ENCODE data around the gene NOS1AP.

The NOS1AP gene

GRCh38 chr1:162068301-162068700, 1.2 kb upstream of the NOS1AP start:
- Histone ChIP-seq H3K4me3 (ENCODE audit: low read length, poor library complexity, severe bottlenecking) (no peak overlapping the region), H3K4me1 (ENCODE audit: insufficient read depth, low read length, poor library complexity, severe bottlenecking) (peaks cover 28% of the 10 kb centered on the region), H3K9me3 (ENCODE audit: insufficient read depth, low read depth, low read length) (no peaks in the 10 kb centered on the region), H2AFZ (ENCODE audit: low read length) (no peak overlapping the region), H3F3A (ENCODE audit: low read depth) (0 out of 2 replicates have a peak, but pooled peaks cover 6% of the 10 kb centered on the region), H3K36me3 (ENCODE audit: insufficient read depth, low read length) (no peaks in the 10 kb centered on the region), H3K27me3 (ENCODE audit: insufficient read depth, low read length, poor library complexity, severe bottlenecking) (no peaks in the 10 kb centered on the region), H3K79me2 (ENCODE audit: insufficient read depth, low read length) (0 out of 2 replicates have a peak, but pooled peaks cover 5% of the 10 kb centered on the region), H3K9ac (ENCODE audit: low read depth, low read length, poor library complexity, severe bottlenecking) (no peak overlapping the region), H4K20me1 (ENCODE audit: insufficient read depth, low read length, poor library complexity, severe bottlenecking) (no peaks in the 10 kb centered on the region), H3K9me2 (replicated peaks; ENCODE audit: low read depth, low read length) (no peaks in the 10 kb centered on the region), H3K4me2 (ENCODE audit: low read depth, low read length, poor library complexity, severe bottlenecking) (peak overlapping the region; percentile 86)
- TF ChIP-seq CTCF (conservative IDR thresholded peaks at IDR 0.05; ENCODE audit: low read length) (no peak), EZH2phosphoT487 (IDR thresholded peaks at IDR 0.05; ENCODE audit: borderline replicate concordance) (no peak)

GRCh38 chr1:162070094-162070748, 730 bp downstream of the NOS1AP start:
- H3K9me3 ChIP-seq (ENCODE audit: insufficient read depth, low read depth, low read length), result no peaks in the 10 kb centered on the region
- 0 out of 2 replicates have a peak, but pooled peaks cover 6% of the 10 kb centered on the region for H3F3A ChIP-seq (ENCODE audit: low read depth)
- H3K79me2 ChIP-seq (ENCODE audit: insufficient read depth, low read length), result 0 out of 2 replicates have a peak, but pooled peaks cover 5% of the 10 kb centered on the region
- H3K4me2 ChIP-seq (ENCODE audit: low read depth, low read length, poor library complexity, severe bottlenecking), result peak overlapping the region; percentile 69
- H3K36me3 ChIP-seq (ENCODE audit: insufficient read depth, low read length), result no peaks in the 10 kb centered on the region
- H3K9me2 ChIP-seq (replicated peaks; ENCODE audit: low read depth, low read length), result no peaks in the 10 kb centered on the region
- peaks cover 28% of the 10 kb centered on the region for H3K4me1 ChIP-seq (ENCODE audit: insufficient read depth, low read length, poor library complexity, severe bottlenecking)
- H2AFZ ChIP-seq (ENCODE audit: low read length), result peak overlapping the region; percentile 63
- peak overlapping the region; percentile 68 for H3K9ac ChIP-seq (ENCODE audit: low read depth, low read length, poor library complexity, severe bottlenecking)
- H3K27me3 ChIP-seq (ENCODE audit: insufficient read depth, low read length, poor library complexity, severe bottlenecking), result no peaks in the 10 kb centered on the region
- TF ChIP-seq CTCF (conservative IDR thresholded peaks at IDR 0.05; ENCODE audit: low read length), result no peak
- TF ChIP-seq EZH2phosphoT487 (IDR thresholded peaks at IDR 0.05; ENCODE audit: borderline replicate concordance), result no peak
- H3K4me3 ChIP-seq (ENCODE audit: low read length, poor library complexity, severe bottlenecking), result peak overlapping the region; percentile 85
- H4K20me1 ChIP-seq (ENCODE audit: insufficient read depth, low read length, poor library complexity, severe bottlenecking), result no peaks in the 10 kb centered on the region

- TF ChIP-seq EZH2phosphoT487 (IDR thresholded peaks at IDR 0.05; ENCODE audit: borderline replicate concordance), result no peak
- TF ChIP-seq CTCF (conservative IDR thresholded peaks at IDR 0.05; ENCODE audit: low read length), result no peak
- H3K4me1 ChIP-seq (ENCODE audit: insufficient read depth, low read length, poor library complexity, severe bottlenecking), result peaks cover 28% of the 10 kb centered on the region
- H3F3A ChIP-seq (ENCODE audit: low read depth), result 0 out of 2 replicates have a peak, but pooled peaks cover 6% of the 10 kb centered on the region
- peak overlapping the region; percentile 69 for H3K4me2 ChIP-seq (ENCODE audit: low read depth, low read length, poor library complexity, severe bottlenecking)
- H3K9ac ChIP-seq (ENCODE audit: low read depth, low read length, poor library complexity, severe bottlenecking), result no peak overlapping the region
- H4K20me1 ChIP-seq (ENCODE audit: insufficient read depth, low read length, poor library complexity, severe bottlenecking), result no peaks in the 10 kb centered on the region
- H2AFZ ChIP-seq (ENCODE audit: low read length), result no peak overlapping the region
- no peaks in the 10 kb centered on the region for H3K9me3 ChIP-seq (ENCODE audit: insufficient read depth, low read depth, low read length)
- no peaks in the 10 kb centered on the region for H3K9me2 ChIP-seq (replicated peaks; ENCODE audit: low read depth, low read length)
- no peaks in the 10 kb centered on the region for H3K27me3 ChIP-seq (ENCODE audit: insufficient read depth, low read length, poor library complexity, severe bottlenecking)
- H3K4me3 ChIP-seq (ENCODE audit: low read length, poor library complexity, severe bottlenecking), result peak overlapping the region; percentile 85
- no peaks in the 10 kb centered on the region for H3K36me3 ChIP-seq (ENCODE audit: insufficient read depth, low read length)
- 0 out of 2 replicates have a peak, but pooled peaks cover 5% of the 10 kb centered on the region for H3K79me2 ChIP-seq (ENCODE audit: insufficient read depth, low read length)
Observed at GRCh38 chr1:162070825-162071224, 1.3 kb downstream of the NOS1AP start.
